ENCODE data around the gene NRXN3.
A peak's percentile ranks its signal among the peaks of the same experiment; 100 is the strongest.

The NRXN3 gene

GRCh38 chr14:79265366-79265946, 1095.3 kb downstream of the NRXN3 start:
- 79 to 88% methylated on average over 3 of the region's 4 CpGs for WGBS, 2 experiments (ENCODE audit: insufficient coverage in 2 of 2)
- H3K4me3 ChIP-seq (ENCODE audit: extremely low read depth, insufficient read depth, low read length, poor library complexity, severe bottlenecking) = no peak overlapping the region
- H3K4me1 ChIP-seq (ENCODE audit: control insufficient read depth, insufficient read depth, low read length, poor library complexity, severe bottlenecking) = no peaks in the 10 kb centered on the region
- no peak overlapping the region for H3K27ac ChIP-seq (ENCODE audit: low read depth, low read length, severe bottlenecking)
- H3K36me3 ChIP-seq (ENCODE audit: control insufficient read depth, insufficient read depth, low read length) = no peaks in the 10 kb centered on the region
- no peaks in the 10 kb centered on the region for H3K9me3 ChIP-seq (ENCODE audit: control insufficient read depth, low read length)

GRCh38 chr14:79270361-79270760, 1100.2 kb downstream of the NRXN3 start:
- 82 to 100% methylated on average over 3 of the region's 3 CpGs for WGBS, 2 experiments (ENCODE audit: insufficient coverage in 2 of 2)
- H3K4me1 ChIP-seq (ENCODE audit: control insufficient read depth, insufficient read depth, low read length, poor library complexity, severe bottlenecking) = no peaks in the 10 kb centered on the region
- H3K9me3 ChIP-seq (ENCODE audit: control insufficient read depth, low read length) = no peaks in the 10 kb centered on the region
- H3K27ac ChIP-seq (ENCODE audit: low read depth, low read length, severe bottlenecking) = no peak overlapping the region
- no peak overlapping the region for H3K4me3 ChIP-seq (ENCODE audit: extremely low read depth, insufficient read depth, low read length, poor library complexity, severe bottlenecking)
- H3K36me3 ChIP-seq (ENCODE audit: control insufficient read depth, insufficient read depth, low read length) = no peaks in the 10 kb centered on the region

DNA sequence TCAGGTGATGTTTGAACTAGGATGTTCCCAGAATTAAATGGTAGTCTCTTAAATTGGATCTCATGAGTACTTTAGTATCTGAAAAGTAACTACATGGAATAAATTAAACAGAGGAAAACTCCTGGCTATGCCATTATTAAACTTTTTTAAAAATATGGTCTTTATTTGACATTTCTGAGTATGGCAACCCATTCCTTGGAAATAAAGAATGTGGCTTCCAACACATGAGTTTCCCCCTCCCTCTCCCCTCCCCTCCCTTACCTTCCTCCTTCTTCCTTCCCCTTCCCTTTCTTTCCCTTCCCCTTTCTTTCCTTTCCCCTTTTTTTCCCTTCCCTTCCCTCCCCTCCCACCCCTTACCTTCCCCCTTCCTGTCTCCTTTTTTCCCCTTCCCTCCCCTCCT, 1100.9 kb downstream of the NRXN3 start:
- H3K4me1 ChIP-seq (ENCODE audit: control insufficient read depth, insufficient read depth, low read length, poor library complexity, severe bottlenecking) = no peaks in the 10 kb centered on the region
- no peaks in the 10 kb centered on the region for H3K36me3 ChIP-seq (ENCODE audit: control insufficient read depth, insufficient read depth, low read length)
- no peak overlapping the region for H3K4me3 ChIP-seq (ENCODE audit: extremely low read depth, insufficient read depth, low read length, poor library complexity, severe bottlenecking)
- H3K27ac ChIP-seq (ENCODE audit: low read depth, low read length, severe bottlenecking) = no peak overlapping the region
- H3K9me3 ChIP-seq (ENCODE audit: control insufficient read depth, low read length) = no peaks in the 10 kb centered on the region

GRCh38 chr14:79274641-79275291, 1104.6 kb downstream of the NRXN3 start:
- Histone ChIP-seq H3K27ac (ENCODE audit: low read depth, low read length, severe bottlenecking) (no peak overlapping the region), H3K9me3 (ENCODE audit: control insufficient read depth, low read length) (no peaks in the 10 kb centered on the region), H3K4me3 (ENCODE audit: extremely low read depth, insufficient read depth, low read length, poor library complexity, severe bottlenecking) (no peak overlapping the region), H3K4me1 (ENCODE audit: control insufficient read depth, insufficient read depth, low read length, poor library complexity, severe bottlenecking) (peaks cover 6% of the 10 kb centered on the region), H3K36me3 (ENCODE audit: control insufficient read depth, insufficient read depth, low read length) (no peaks in the 10 kb centered on the region)
- WGBS, 2 experiments (ENCODE audit: insufficient coverage in 2 of 2) = no CpG with 5 or more reads among the region's 2 CpGs

GRCh38 chr14:79275292-79275655, 1105.1 kb downstream of the NRXN3 start:
- no peaks in the 10 kb centered on the region for H3K36me3 ChIP-seq (ENCODE audit: control insufficient read depth, insufficient read depth, low read length)
- peaks cover 6% of the 10 kb centered on the region for H3K4me1 ChIP-seq (ENCODE audit: control insufficient read depth, insufficient read depth, low read length, poor library complexity, severe bottlenecking)
- 82 to 97% methylated on average over 3 of the region's 4 CpGs for WGBS, 2 experiments (ENCODE audit: insufficient coverage in 2 of 2)
- no peaks in the 10 kb centered on the region for H3K9me3 ChIP-seq (ENCODE audit: control insufficient read depth, low read length)
- no peak overlapping the region for H3K27ac ChIP-seq (ENCODE audit: low read depth, low read length, severe bottlenecking)
- no peak overlapping the region for H3K4me3 ChIP-seq (ENCODE audit: extremely low read depth, insufficient read depth, low read length, poor library complexity, severe bottlenecking)

DNA sequence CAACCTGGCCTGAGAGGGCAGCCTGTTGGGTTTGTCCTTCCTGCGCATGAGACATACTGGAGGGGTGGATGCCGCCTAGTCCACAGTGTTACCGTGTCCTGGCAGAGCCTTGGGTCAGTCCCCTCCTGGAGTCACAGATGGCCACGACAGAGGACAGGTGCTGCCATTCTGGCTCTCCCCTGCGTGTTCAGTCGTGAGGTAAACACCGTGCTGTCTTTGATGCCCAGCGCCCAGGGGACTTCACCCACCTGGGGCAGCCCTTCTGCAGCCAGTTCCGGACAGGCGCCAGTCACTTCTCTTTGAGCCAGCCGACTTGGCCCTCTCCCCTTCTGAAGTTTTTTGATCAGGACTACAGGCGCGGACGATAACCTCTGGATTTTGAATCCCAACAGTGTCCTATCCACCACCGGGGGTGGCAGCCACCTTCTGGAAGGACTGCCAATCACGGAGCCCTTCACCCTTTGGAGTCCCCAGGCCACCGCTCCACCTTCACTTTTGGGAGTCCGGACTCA, 1108.2 kb downstream of the NRXN3 start:
- no peaks in the 10 kb centered on the region for H3K36me3 ChIP-seq (ENCODE audit: control insufficient read depth, insufficient read depth, low read length)
- peaks cover 12% of the 10 kb centered on the region for H3K4me1 ChIP-seq (ENCODE audit: control insufficient read depth, insufficient read depth, low read length, poor library complexity, severe bottlenecking)
- no peaks in the 10 kb centered on the region for H3K9me3 ChIP-seq (ENCODE audit: control insufficient read depth, low read length)
- no peak overlapping the region for H3K27ac ChIP-seq (ENCODE audit: low read depth, low read length, severe bottlenecking)
- peak overlapping the region; percentile 43 for H3K4me3 ChIP-seq (ENCODE audit: extremely low read depth, insufficient read depth, low read length, poor library complexity, severe bottlenecking)
- WGBS, 2 experiments (ENCODE audit: insufficient coverage in 2 of 2) = 29 to 34% methylated on average over 15 to 17 of the region's 18 CpGs

DNA sequence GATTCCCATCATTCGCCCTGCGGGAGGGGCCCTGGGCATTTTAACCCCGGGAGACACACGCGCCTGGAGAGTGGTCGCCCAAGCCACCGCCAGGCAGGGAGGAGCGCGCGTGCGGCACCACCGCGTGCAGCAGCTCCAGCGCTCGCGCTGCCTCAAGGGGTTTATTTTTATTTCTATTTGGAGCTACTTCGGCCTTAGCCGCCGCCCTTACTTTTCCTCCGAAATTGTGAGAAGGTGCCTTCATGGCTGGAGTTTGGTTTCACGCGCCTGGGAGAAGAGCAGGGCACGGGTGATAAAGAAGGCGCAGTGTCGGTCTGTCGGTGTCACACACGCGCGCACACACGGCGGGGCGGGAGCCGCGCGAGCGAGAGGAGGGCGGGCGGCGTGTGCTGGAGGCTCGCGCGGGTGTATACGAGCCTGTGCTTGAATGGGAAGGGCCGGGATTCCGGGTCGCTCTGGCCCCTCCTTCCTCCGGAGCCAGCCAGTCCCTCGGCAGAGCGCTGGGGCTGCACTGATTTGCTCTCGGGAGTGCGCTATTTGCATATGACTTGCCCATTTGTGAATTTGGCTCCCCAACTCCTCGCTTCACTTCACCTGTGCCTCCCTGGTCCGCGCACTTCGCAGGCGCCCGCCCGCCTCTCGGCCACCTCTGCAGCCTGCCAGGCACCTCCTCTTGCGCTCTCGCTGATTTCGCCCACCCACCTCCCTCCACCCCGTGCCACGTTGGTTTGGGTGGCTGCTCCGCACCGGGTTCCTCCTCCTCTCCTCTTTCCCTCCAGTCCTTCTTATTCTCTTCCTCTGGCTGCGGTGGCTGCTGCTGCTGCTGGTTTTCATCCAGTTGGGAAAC, 1108.8 kb downstream of the NRXN3 start:
- H3K27ac ChIP-seq (ENCODE audit: low read depth, low read length, severe bottlenecking) = no peak overlapping the region
- H3K36me3 ChIP-seq (ENCODE audit: control insufficient read depth, insufficient read depth, low read length) = no peaks in the 10 kb centered on the region
- no peaks in the 10 kb centered on the region for H3K9me3 ChIP-seq (ENCODE audit: control insufficient read depth, low read length)
- peak overlapping the region; percentile 43 for H3K4me3 ChIP-seq (ENCODE audit: extremely low read depth, insufficient read depth, low read length, poor library complexity, severe bottlenecking)
- H3K4me1 ChIP-seq (ENCODE audit: control insufficient read depth, insufficient read depth, low read length, poor library complexity, severe bottlenecking) = peaks cover 12% of the 10 kb centered on the region
- WGBS, 2 experiments (ENCODE audit: insufficient coverage in 2 of 2) = 0 to 1% methylated on average over 52 to 55 of the region's 67 CpGs

DNA sequence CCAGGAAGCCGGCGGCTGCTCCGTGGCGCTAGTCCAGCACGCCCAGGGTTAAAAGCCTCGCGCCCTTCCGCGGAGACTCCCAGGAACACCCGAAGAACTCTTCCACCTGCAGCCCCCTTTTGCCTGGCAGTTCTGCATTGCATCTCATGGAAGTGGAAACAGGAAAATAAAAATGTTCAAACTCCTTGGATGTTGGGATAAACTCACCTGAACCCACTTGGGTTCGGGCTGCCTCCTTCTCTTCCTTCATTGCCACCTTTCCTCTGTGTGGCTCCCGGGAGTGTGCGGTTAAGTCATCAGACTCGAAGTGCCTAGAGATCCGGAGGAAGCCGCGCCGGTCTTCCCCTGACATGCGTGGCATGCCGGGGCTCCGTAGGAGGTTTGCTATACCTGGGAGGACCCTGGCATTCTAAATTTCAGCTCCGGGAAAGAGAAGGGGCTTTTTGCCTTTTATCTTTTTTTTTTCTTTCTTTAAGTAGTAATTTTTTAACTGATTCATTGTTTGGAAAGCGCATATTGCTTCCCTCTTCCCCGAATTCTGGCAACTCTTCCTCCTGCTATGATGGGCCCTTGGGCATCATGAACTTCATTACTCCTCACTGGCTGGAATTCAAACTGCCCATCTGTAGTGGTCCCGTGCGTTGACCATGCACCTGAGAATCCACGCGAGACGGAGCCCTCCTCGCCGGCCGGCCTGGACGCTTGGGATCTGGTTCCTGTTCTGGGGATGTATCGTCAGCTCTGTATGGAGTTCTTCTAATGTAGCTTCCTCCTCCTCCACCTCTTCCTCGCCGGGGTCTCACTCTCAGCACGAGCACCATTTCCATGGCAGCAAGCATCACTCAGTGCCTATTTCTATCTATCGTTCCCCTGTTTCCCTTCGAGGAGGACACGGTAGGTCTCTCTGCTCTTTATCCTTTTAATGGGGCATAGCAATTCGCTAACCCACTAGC, 1109.7 kb downstream of the NRXN3 start:
- Histone ChIP-seq H3K9me3 (ENCODE audit: control insufficient read depth, low read length) (no peaks in the 10 kb centered on the region), H3K36me3 (ENCODE audit: control insufficient read depth, insufficient read depth, low read length) (no peaks in the 10 kb centered on the region), H3K4me3 (ENCODE audit: extremely low read depth, insufficient read depth, low read length, poor library complexity, severe bottlenecking) (peak overlapping the region; percentile 43), H3K4me1 (ENCODE audit: control insufficient read depth, insufficient read depth, low read length, poor library complexity, severe bottlenecking) (peaks cover 12% of the 10 kb centered on the region), H3K27ac (ENCODE audit: low read depth, low read length, severe bottlenecking) (no peak overlapping the region)
- WGBS, 2 experiments (ENCODE audit: insufficient coverage in 2 of 2) = 0 to 1% methylated on average over 20 to 27 of the region's 41 CpGs

GRCh38 chr14:79281244-79282152, 1111.3 kb downstream of the NRXN3 start:
- Histone ChIP-seq H3K27ac (ENCODE audit: low read depth, low read length, severe bottlenecking) (no peak overlapping the region), H3K4me1 (ENCODE audit: control insufficient read depth, insufficient read depth, low read length, poor library complexity, severe bottlenecking) (peaks cover 12% of the 10 kb centered on the region), H3K9me3 (ENCODE audit: control insufficient read depth, low read length) (no peaks in the 10 kb centered on the region), H3K36me3 (ENCODE audit: control insufficient read depth, insufficient read depth, low read length) (no peaks in the 10 kb centered on the region), H3K4me3 (ENCODE audit: extremely low read depth, insufficient read depth, low read length, poor library complexity, severe bottlenecking) (no peak overlapping the region)
- 0% methylated on average over 3 to 4 of the region's 6 CpGs for WGBS, 2 experiments (ENCODE audit: insufficient coverage in 2 of 2)

Data from mesodermal cell (in vitro differentiated cells).